ENCODE data around the gene DNAH9. TPM values are rescaled to one million over a fixed set of nuclear protein-coding genes. Genes with fewer than 3 reads are reported as not detected.

Gene DNAH9
- total and polyA plus RNA-seq, 4 donors = under 0.01 to 0.09 TPM; not detected in 2

DNA sequence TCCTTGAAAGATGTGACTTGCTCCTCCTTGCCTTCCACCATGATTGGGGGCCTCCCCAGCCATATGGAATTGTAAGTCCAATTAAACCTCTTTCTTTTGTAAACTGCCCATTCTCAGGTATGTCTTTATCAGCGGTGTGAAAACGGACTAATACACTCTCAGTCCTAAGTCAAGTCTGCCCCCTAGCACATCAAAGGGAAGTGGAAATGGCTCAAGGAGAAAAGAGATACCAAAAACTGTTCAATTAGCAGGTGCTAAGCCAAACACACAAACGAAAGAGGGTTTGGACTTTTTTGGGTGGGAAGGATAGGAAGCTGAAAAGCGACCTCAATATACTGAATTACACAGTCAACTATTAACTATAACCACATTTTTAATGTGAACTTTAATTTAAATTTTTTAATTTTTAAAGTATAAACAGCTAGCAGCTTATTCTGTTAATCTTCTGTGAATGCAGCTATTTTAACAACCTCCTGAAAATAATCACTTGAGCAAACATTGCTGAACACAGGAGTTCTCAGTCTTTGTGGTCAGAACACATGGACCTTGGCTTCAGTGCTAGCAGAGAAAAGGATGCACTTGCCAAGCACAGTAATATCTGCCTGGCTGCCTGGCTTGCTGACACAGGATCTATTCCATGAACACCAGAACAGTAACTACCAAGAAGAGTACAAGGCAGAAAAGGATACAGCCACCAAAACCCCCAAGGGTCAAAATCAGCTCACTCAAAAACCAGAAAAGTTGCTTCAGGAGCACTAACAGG lies 388.1 kb downstream of the DNAH9 start:
- Histone ChIP-seq H3K36me3 (ENCODE audit: control insufficient read depth in 4 of 4, insufficient read depth in 3 of 4, low read depth in 1 of 4, low read length in 3 of 4) (peaks cover 0 to 15% (median 8%) of the 10 kb centered on the region in 4 donors), H3K9me3 (ENCODE audit: control insufficient read depth in 4 of 4, low read length in 3 of 4) (no peaks in the 10 kb centered on the region), H3K4me1 (ENCODE audit: control insufficient read depth in 4 of 4, insufficient read depth in 4 of 4, low read length in 3 of 4) (peaks cover 2 to 19% (median 13%) of the 10 kb centered on the region in 4 donors), H3K27me3 (ENCODE audit: control insufficient read depth in 4 of 4, insufficient read depth in 4 of 4, low read length in 3 of 4) (no peaks in the 10 kb centered on the region), H3K9ac (ENCODE audit: low read depth in 1 of 2, low read length in 2 of 2) (no peak overlapping the region), H3K4me3 (ENCODE audit: low read depth in 1 of 3, low read length in 3 of 3) (peak overlapping the region in 1 of 3 donors; percentile 60), H3K27ac (ENCODE audit: low read depth in 1 of 2, low read length in 2 of 2) (no peak overlapping the region)
- WGBS = 72% methylated on average over 4 of the region's 4 CpGs
- DNase-seq (ENCODE audit: low spot score) = no peak
- TF ChIP-seq, protein P1, sequence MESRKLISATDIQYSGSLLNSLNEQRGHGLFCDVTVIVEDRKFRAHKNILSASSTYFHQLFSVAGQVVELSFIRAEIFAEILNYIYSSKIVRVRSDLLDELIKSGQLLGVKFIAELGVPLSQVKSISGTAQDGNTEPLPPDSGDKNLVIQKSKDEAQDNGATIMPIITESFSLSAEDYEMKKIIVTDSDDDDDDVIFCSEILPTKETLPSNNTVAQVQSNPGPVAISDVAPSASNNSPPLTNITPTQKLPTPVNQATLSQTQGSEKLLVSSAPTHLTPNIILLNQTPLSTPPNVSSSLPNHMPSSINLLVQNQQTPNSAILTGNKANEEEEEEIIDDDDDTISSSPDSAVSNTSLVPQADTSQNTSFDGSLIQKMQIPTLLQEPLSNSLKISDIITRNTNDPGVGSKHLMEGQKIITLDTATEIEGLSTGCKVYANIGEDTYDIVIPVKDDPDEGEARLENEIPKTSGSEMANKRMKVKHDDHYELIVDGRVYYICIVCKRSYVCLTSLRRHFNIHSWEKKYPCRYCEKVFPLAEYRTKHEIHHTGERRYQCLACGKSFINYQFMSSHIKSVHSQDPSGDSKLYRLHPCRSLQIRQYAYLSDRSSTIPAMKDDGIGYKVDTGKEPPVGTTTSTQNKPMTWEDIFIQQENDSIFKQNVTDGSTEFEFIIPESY (IDR thresholded peaks at IDR 0.05) = peak; percentile 29
- TF ChIP-seq EGR1 (IDR thresholded peaks at IDR 0.05; ENCODE audit: low read depth in 2 of 2) (no peak), TAF1 (conservative IDR thresholded peaks at IDR 0.05) (no peak), HNF4G (IDR thresholded peaks at IDR 0.05) (no peak), RXRA (IDR thresholded peaks at IDR 0.05) (no peak), RAD21 (IDR thresholded peaks at IDR 0.05) (no peak), JUND (IDR thresholded peaks at IDR 0.05) (no peak), YY1 (IDR thresholded peaks at IDR 0.05) (no peak), FOXA2 (IDR thresholded peaks at IDR 0.05) (peak; percentile 19), FOXA1 (IDR thresholded peaks at IDR 0.05) (peak; percentile 26), GABPA (IDR thresholded peaks at IDR 0.05 in 1 of 2, conservative IDR thresholded peaks at IDR 0.05 in 1 of 2) (no peak), SP1 (IDR thresholded peaks at IDR 0.05) (peak; percentile 24), NR2F2 (IDR thresholded peaks at IDR 0.05) (no peak), HNF4A (conservative IDR thresholded peaks at IDR 0.05) (peak; percentile 37 to 80)
- TF ChIP-seq, protein P2, sequence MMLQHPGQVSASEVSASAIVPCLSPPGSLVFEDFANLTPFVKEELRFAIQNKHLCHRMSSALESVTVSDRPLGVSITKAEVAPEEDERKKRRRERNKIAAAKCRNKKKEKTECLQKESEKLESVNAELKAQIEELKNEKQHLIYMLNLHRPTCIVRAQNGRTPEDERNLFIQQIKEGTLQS (IDR thresholded peaks at IDR 0.05) = no peak
- TF ChIP-seq, protein P3, sequence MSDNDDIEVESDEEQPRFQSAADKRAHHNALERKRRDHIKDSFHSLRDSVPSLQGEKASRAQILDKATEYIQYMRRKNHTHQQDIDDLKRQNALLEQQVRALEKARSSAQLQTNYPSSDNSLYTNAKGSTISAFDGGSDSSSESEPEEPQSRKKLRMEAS (IDR thresholded peaks at IDR 0.05) = no peak
- TF ChIP-seq, protein P4, sequence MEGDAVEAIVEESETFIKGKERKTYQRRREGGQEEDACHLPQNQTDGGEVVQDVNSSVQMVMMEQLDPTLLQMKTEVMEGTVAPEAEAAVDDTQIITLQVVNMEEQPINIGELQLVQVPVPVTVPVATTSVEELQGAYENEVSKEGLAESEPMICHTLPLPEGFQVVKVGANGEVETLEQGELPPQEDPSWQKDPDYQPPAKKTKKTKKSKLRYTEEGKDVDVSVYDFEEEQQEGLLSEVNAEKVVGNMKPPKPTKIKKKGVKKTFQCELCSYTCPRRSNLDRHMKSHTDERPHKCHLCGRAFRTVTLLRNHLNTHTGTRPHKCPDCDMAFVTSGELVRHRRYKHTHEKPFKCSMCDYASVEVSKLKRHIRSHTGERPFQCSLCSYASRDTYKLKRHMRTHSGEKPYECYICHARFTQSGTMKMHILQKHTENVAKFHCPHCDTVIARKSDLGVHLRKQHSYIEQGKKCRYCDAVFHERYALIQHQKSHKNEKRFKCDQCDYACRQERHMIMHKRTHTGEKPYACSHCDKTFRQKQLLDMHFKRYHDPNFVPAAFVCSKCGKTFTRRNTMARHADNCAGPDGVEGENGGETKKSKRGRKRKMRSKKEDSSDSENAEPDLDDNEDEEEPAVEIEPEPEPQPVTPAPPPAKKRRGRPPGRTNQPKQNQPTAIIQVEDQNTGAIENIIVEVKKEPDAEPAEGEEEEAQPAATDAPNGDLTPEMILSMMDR (IDR thresholded peaks at IDR 0.05; ENCODE audit: low read depth, low read length, missing input control) = no peak
- TF ChIP-seq, protein P5, sequence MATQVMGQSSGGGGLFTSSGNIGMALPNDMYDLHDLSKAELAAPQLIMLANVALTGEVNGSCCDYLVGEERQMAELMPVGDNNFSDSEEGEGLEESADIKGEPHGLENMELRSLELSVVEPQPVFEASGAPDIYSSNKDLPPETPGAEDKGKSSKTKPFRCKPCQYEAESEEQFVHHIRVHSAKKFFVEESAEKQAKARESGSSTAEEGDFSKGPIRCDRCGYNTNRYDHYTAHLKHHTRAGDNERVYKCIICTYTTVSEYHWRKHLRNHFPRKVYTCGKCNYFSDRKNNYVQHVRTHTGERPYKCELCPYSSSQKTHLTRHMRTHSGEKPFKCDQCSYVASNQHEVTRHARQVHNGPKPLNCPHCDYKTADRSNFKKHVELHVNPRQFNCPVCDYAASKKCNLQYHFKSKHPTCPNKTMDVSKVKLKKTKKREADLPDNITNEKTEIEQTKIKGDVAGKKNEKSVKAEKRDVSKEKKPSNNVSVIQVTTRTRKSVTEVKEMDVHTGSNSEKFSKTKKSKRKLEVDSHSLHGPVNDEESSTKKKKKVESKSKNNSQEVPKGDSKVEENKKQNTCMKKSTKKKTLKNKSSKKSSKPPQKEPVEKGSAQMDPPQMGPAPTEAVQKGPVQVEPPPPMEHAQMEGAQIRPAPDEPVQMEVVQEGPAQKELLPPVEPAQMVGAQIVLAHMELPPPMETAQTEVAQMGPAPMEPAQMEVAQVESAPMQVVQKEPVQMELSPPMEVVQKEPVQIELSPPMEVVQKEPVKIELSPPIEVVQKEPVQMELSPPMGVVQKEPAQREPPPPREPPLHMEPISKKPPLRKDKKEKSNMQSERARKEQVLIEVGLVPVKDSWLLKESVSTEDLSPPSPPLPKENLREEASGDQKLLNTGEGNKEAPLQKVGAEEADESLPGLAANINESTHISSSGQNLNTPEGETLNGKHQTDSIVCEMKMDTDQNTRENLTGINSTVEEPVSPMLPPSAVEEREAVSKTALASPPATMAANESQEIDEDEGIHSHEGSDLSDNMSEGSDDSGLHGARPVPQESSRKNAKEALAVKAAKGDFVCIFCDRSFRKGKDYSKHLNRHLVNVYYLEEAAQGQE (IDR thresholded peaks at IDR 0.05) = peak; percentile 56

Measured in liver (tissue), 9 donors.